OCI-M2 (cell line): ENCODE results near the gene IFNAR2.

Experiments
- DNase-seq: peaks from one replicate; lab custom pipeline; 2025; ENCODE audit not compliant: unreplicated experiment; lab: John Stamatoyannopoulos, UW

The IFNAR2 gene

DNA sequence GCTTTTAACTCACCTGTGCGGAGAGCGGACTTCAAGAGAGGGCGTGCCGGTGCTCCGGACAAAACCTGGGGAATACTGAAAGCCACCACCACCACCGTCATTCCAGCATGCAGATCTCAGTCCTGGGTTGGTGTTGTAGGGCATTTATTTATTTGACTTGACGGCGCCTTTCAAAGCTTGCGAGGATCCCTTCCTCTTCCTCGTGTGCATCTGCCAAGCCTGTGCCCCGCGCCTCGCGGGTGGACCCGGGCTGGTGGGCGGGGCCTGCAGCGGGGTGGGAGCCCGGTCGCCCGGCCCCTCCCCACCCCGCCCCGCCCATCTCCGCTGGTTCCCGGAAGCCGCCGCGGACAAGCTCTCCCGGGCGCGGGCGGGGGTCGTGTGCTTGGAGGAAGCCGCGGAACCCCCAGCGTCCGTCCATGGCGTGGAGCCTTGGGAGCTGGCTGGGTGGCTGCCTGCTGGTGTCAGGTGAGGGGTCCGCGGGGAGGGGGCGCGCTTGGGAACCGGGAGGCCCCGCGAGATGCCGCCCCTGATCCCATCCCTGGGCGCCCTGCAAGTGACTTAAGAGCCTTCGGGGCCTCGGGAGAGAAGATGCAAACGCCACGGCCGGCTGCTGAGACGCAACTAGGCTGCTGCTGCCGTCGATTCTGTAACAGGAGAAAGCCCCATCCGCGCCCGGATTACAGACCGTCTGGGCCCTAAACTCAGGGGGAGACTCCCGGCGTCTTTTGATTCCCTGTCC is 36.5 kb downstream of the IFNAR2 start, which contains the start of gene IL10RB:
IL10RB (plus strand) TSS at position 318 of the 739 bp plus-strand sequence; CDS start at position 417, 99 bp downstream.
- no peak for DNase-seq

DNA sequence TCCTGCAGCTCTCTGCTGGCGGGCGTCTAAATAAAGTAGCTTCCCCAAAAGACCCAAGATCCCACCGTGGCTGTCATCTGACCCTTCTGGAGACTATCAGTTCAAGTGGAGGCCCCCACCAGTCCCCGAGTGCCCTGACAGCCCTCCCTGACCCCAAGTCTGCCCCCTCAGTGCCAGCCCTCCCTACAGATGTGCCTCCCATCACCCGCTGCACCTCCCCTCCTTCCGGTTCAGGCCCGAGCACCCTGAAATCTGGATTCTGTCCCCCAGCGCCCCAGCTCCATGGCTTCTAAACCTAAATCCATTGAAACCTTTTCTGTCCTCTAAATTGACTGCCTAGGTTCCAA is 37.0 kb downstream of the IFNAR2 start:
- no peak for DNase-seq

DNA sequence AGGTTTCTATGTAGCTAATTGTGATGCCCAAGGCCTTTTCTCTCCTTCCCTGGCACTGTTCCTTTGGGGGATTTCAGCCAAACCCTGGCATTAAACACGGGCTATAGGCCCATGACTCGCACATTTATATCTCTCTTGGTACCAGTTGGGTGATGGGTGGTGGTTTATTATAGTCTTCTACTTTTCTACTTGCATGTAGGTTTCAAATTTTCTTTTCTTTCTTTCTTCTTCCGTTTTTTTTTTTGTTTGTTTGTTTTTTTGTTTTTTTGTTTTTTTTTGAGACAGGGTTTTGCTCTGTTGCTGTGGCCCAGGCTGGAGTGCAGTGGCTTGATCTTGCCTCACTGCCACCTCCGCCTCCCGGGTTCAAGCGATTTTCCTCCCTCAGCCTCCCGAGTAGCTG is 37.5 kb downstream of the IFNAR2 start:
- DNase-seq = no peak

DNA sequence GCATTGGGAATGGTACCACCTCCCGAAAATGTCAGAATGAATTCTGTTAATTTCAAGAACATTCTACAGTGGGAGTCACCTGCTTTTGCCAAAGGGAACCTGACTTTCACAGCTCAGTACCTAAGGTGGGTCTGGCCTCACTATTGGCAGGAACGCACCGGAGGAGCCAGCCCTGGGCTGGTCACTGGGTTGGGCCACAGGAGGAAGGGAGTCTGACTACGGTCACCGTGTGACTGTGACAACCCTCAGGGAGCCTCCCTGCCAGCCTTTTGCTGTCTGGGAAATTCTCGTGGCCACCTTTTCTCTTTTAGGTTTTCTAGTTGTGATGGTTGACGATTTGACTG is 38.6 kb downstream of the IFNAR2 start:
- no peak for DNase-seq

DNA sequence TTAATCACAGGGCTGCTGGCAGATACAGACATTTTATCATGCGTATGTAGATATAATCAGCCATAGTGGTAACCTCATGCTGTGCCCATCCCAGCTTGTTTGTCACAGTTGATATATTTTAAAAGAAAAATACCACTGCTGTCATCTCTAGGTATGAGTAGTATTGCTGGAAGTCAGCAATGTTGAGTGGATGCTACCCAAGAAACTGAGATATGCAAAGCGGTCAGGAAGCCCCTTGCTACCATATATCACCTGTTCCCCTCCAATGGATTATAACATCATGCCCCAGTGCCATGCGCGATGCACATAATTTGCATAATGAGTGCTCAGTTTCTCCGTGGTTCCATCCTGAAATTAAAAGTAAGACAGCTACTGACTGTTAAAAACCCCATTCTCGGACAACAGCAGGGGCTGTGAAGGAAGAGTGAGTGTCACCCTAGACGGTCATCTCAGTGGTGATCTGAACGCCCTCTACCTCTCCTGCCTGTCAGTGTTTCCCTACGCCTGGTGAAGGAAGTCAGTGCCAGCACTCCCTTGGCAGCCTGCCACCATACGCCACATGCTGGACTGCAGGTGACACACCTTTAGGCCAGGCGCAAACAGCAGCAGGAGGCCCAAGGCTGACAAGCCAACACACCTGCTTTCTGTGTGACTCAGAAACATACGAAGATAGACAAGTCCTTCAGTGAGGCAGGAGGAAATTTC is 39.2 kb downstream of the IFNAR2 start:
- no peak for DNase-seq

DNA sequence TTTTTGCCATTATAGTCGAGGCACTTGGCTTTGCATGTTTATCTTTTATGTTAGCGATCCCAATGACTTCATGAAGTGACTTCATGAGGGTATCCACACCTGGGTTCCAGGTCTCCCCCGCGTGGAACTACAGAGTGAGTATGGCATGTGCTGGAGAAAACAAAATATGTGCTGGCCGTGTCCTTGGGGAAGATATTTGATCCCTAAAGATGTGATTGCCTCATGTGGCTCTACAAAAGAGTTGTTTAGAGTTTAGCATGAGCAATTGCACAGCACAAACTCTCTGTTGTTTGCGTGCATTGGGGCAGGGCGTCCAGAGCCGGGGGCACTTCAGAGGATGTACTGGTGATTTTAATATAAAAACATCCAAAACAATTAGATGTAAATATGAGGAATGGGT is 41.2 kb downstream of the IFNAR2 start:
- no peak for DNase-seq

DNA sequence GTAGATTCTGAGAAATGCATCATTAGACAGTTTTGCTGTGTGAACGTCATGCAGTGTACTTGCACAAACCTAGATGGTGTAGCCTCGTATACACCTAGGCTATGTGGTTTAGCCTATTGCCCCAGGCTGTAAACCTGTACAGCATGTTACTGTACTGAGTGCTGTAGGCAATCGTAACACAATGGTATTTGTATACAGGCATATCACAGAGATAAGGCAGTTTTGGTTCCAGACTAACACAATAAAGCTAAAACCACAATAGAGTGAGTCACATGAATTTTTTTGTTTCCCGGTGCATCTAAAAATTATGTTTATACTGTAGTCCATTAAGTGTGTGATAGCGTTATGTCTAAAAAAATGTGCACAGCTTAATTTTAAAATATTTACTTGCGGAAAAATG is 43.3 kb downstream of the IFNAR2 start:
- no peak for DNase-seq

DNA sequence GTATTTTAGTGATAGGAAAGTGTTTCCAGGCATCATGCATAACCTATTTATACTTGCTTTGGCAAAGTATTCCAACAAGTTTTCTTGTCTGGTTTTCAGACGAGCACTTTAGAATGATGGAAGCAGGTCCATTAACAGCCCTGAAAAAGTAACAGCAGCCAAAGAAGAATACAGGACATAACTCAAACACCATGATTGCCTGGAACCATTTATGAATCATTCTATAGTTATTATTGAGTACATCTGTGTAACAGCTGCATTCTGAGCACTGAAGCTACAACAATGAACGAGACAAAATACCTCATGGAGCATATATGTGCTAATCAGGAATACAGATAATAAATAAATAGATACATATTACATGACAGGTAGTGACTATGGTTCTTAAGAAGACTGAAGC is 49.0 kb downstream of the IFNAR2 start:
- no peak for DNase-seq

DNA sequence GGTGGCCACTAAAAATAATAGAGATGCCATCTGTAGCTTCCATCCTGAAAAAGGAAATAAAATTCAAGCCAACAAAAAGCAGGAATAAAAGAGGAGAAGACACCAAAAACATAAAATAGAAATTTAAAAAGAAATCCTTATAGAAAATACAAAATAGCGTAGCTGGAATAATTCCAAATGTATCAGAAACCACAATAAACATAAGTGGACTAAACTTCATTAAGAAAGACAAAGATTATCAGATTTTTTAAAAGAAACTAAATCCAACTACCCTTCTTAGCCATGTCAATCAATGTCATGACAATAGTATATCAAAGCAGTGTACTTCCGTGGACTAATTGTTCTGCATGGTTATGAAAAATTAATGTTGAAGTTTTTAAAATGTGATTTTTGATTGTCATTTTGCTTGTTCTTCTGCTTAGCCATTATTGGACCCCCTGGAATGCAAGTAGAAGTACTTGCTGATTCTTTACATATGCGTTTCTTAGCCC is 49.6 kb downstream of the IFNAR2 start:
- no peak for DNase-seq
